ENCODE data around the gene ATF4. TPM values are rescaled to one million over a fixed set of nuclear protein-coding genes. Genes with fewer than 3 reads are reported as not detected.

ATF4 gene
- total and polyA plus RNA-seq, 2 of the 13 experiments (the other 11 are each of a cell fraction or from before 2014, with no cell fraction given): 486 to 1,297 TPM

DNA sequence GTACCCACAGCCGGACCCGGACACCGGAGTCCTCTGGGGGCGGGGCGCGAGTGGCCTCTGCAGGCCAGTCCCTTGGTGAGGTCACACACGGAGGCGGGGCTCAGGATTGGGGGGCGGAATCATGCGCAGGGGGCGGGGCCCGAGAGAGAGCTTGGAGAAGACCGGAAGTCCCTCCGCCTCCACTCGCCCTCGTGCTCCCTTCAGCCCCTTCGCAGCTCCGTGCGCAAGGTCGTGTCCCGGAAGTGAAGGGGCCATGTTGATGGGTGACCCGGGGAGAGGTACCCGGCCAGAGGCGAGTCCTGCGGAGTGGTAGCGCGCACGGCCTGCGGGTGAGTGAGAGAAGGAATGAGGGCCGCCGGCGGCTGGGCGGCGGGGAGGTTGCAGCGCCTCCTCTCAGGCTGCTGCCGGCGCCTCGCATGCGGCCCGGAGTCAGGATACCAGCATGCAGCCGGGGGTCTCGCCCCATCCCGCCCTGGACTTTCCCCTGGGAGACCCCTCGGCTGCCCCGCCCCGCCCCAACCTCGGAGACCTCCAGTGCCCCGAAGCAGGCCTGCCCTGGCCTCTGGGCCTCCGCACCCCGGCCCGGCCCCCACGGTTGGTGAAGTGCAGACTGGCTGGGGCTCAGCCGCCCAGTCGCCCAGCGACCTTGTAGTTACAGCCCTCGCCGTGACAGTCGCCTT lies 18.1 kb upstream of the ATF4 start, which contains the start of gene MIEF1 (continued):
- TF ChIP-seq, protein P1, sequence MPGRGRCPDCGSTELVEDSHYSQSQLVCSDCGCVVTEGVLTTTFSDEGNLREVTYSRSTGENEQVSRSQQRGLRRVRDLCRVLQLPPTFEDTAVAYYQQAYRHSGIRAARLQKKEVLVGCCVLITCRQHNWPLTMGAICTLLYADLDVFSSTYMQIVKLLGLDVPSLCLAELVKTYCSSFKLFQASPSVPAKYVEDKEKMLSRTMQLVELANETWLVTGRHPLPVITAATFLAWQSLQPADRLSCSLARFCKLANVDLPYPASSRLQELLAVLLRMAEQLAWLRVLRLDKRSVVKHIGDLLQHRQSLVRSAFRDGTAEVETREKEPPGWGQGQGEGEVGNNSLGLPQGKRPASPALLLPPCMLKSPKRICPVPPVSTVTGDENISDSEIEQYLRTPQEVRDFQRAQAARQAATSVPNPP (CRISPR knock-in tag; IDR thresholded peaks at IDR 0.05): no peak
- TF ChIP-seq FOXK2 (IDR thresholded peaks at IDR 0.05) (peak; percentile 78), HOXA7 (CRISPR knock-in tag; IDR thresholded peaks at IDR 0.05) (no peak), NR2F2 (IDR thresholded peaks at IDR 0.05; ENCODE audit: borderline replicate concordance, low read depth) (no peak), ZBTB8A (CRISPR knock-in tag; IDR thresholded peaks at IDR 0.05; ENCODE audit: borderline replicate concordance, low read depth) (peak; percentile 36; the same call in 1 of the 2 replicates), ADNP (CRISPR knock-in tag; IDR thresholded peaks at IDR 0.05) (no peak), SP4 (CRISPR knock-in tag; IDR thresholded peaks at IDR 0.05) (peak; percentile 85), ZNF615 (CRISPR knock-in tag; IDR thresholded peaks at IDR 0.05; ENCODE audit: borderline replicate concordance) (0 out of 2 replicates have a peak, but pooled peaks have one; percentile 47), TARDBP (CRISPR knock-in tag; IDR thresholded peaks at IDR 0.05) (no peak), ZNF782 (CRISPR knock-in tag; IDR thresholded peaks at IDR 0.05; ENCODE audit: borderline replicate concordance) (peak; percentile 77; the same call in 1 of the 2 replicates)
- TF ChIP-seq, protein P2, sequence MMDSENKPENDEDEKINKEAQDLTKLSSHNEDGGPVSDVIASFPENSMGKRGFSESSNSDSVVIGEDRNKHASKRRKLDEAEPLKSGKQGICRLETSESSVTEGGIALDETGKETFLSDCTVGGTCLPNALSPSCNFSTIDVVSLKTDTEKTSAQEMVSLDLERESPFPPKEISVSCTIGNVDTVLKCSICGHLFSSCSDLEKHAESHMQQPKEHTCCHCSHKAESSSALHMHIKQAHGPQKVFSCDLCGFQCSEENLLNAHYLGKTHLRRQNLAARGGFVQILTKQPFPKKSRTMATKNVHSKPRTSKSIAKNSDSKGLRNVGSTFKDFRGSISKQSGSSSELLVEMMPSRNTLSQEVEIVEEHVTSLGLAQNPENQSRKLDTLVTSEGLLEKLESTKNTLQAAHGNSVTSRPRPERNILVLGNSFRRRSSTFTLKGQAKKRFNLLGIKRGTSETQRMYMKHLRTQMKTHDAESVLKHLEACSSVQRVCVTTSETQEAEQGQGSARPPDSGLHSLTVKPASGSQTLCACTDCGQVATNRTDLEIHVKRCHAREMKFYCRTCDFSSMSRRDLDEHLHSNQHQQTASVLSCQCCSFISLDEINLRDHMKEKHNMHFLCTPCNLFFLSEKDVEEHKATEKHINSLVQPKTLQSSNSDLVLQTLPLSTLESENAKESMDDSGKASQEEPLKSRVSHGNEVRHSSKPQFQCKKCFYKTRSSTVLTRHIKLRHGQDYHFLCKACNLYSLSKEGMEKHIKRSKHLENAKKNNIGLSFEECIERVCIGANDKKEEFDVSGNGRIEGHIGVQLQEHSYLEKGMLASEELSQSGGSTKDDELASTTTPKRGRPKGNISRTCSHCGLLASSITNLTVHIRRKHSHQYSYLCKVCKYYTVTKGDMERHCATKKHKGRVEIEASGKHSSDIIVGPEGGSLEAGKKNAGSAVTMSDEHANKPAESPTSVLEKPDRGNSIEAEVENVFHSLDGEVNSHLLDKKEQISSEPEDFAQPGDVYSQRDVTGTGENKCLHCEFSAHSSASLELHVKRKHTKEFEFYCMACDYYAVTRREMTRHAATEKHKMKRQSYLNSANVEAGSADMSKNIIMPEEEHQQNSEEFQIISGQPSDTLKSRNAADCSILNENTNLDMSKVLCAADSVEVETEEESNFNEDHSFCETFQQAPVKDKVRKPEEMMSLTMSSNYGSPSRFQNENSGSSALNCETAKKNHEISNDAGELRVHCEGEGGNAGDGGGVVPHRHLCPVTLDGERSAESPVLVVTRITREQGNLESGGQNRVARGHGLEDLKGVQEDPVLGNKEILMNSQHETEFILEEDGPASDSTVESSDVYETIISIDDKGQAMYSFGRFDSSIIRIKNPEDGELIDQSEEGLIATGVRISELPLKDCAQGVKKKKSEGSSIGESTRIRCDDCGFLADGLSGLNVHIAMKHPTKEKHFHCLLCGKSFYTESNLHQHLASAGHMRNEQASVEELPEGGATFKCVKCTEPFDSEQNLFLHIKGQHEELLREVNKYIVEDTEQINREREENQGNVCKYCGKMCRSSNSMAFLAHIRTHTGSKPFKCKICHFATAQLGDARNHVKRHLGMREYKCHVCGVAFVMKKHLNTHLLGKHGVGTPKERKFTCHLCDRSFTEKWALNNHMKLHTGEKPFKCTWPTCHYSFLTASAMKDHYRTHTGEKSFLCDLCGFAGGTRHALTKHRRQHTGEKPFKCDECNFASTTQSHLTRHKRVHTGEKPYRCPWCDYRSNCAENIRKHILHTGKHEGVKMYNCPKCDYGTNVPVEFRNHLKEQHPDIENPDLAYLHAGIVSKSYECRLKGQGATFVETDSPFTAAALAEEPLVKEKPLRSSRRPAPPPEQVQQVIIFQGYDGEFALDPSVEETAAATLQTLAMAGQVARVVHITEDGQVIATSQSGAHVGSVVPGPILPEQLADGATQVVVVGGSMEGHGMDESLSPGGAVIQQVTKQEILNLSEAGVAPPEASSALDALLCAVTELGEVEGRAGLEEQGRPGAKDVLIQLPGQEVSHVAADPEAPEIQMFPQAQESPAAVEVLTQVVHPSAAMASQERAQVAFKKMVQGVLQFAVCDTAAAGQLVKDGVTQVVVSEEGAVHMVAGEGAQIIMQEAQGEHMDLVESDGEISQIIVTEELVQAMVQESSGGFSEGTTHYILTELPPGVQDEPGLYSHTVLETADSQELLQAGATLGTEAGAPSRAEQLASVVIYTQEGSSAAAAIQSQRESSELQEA (CRISPR knock-in tag; IDR thresholded peaks at IDR 0.05; ENCODE audit: not compliant biosample characterization): no peak
- TF ChIP-seq, protein P3, sequence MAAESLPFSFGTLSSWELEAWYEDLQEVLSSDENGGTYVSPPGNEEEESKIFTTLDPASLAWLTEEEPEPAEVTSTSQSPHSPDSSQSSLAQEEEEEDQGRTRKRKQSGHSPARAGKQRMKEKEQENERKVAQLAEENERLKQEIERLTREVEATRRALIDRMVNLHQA (CRISPR knock-in tag; IDR thresholded peaks at IDR 0.05): no peak
- TF ChIP-seq, protein P4, sequence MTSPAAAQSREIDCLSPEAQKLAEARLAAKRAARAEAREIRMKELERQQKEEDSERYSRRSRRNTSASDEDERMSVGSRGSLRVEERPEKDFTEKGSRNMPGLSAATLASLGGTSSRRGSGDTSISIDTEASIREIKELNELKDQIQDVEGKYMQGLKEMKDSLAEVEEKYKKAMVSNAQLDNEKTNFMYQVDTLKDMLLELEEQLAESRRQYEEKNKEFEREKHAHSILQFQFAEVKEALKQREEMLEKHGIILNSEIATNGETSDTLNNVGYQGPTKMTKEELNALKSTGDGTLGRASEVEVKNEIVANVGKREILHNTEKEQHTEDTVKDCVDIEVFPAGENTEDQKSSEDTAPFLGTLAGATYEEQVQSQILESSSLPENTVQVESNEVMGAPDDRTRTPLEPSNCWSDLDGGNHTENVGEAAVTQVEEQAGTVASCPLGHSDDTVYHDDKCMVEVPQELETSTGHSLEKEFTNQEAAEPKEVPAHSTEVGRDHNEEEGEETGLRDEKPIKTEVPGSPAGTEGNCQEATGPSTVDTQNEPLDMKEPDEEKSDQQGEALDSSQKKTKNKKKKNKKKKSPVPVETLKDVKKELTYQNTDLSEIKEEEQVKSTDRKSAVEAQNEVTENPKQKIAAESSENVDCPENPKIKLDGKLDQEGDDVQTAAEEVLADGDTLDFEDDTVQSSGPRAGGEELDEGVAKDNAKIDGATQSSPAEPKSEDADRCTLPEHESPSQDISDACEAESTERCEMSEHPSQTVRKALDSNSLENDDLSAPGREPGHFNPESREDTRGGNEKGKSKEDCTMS (CRISPR knock-in tag; conservative IDR thresholded peaks at IDR 0.05): no peak

Measured in HepG2 (cell line).